ES-I3 (cell line): ENCODE measurements around the gene EIF4E1B.

ENCODE experiments used
- H3K36me3 ChIP-seq: 2 replicates; pipeline ENCODE4 v1.6.1; 2013; ENCODE audit warnings: mild to moderate bottlenecking, low read length, control low read depth, moderate library complexity; ENCODE audit not compliant: insufficient read depth
- H3K4me1 ChIP-seq: 2 replicates; pipeline ENCODE4 v1.6.1; 2013; ENCODE audit warnings: mild to moderate bottlenecking, control low read depth, low read length; ENCODE audit not compliant: insufficient read depth
- H3K9ac ChIP-seq: 2 replicates; pipeline ENCODE4 v1.6.1; 2013; ENCODE audit warnings: low read depth, mild to moderate bottlenecking, low read length, moderate library complexity
- H3K9me3 ChIP-seq: 2 replicates; pipeline ENCODE4 v1.6.1; 2013; ENCODE audit warnings: mild to moderate bottlenecking, low read length, moderate library complexity; ENCODE audit not compliant: control insufficient read depth, insufficient read depth

Gene EIF4E1B

DNA sequence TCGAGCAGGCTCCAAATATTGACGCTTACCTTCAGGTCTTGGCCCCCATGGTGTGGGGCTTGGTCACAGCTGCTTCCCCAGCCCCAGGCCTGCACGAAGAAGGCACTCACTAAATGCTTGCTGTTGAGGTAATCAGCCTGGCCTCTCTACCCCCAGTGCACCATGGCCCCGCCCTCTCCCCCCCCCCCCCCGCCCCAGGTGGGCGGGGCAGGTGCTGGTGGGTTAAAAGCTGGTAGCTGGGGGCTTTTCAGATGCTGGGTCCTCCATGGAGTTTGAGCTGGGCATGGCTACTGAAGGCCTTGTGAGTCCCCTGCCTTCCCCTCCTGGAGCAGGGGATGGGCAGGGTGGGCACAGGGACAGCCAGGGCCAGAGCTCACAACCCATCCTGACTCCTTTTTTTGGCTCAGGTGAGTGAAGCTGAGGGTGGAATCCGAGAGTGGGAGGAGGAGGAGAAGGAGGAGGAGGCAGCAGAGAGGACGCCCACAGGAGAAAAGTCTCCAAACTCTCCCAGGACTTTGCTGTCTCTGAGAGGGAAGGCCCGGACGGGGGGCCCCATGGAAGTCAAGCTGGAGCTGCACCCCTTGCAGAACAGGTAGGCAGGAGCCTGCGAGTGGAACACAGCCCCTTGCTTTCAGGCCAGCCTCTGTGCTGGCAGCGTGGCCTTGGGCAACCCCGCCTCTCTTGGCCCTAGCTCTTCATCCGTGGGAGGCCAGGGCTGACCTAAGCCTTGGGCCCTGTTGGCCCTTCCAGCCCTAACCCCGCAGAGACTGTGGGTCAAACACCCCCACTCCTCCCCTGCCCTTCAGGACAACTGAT is 12.4 kb downstream of the EIF4E1B start:
- H3K36me3 ChIP-seq: no peaks in the 10 kb centered on the region
- H3K4me1 ChIP-seq: peaks cover 20% of the 10 kb centered on the region; the same call in 1 of the 2 replicates
- no peaks in the 10 kb centered on the region for H3K9me3 ChIP-seq
- no peak overlapping the region for H3K9ac ChIP-seq

DNA sequence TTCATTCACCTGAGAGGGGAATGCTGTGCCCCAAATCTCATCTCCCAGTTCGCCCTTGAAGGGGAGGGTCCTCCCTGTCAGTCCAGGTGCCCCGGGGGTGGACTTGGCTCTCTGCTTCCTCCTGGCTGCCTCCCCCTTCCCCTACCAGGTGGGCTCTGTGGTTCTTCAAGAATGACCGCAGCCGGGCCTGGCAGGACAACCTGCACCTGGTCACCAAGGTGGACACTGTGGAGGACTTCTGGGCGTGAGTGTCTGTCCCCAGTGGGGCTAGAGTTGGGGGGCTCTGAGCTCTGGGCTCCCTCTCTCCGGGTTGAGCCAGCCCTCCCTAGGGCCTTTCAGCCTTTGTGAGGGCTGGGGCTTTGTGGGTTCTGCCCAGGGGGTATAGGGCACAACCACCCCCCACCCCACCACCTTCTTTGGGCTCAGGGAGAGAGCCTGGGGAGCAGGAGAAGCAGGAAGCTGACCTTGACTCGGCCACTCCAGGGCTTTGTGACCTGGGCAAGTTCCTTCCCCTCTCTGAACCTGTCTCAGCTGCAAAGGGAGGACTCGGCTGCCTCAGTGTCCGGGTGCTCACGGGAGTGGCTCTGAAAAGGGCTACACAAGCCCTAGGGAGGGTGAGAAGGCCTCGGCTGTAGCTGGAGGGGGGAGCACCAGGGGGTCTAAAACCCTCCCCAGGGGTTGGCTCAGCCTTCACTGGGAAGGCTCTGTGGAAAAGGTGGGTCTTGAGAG is 13.2 kb downstream of the EIF4E1B start:
- Histone ChIP-seq H3K4me1 (peaks cover 20% of the 10 kb centered on the region; the same call in 1 of the 2 replicates), H3K36me3 (no peaks in the 10 kb centered on the region), H3K9ac (no peak overlapping the region), H3K9me3 (no peaks in the 10 kb centered on the region)

DNA sequence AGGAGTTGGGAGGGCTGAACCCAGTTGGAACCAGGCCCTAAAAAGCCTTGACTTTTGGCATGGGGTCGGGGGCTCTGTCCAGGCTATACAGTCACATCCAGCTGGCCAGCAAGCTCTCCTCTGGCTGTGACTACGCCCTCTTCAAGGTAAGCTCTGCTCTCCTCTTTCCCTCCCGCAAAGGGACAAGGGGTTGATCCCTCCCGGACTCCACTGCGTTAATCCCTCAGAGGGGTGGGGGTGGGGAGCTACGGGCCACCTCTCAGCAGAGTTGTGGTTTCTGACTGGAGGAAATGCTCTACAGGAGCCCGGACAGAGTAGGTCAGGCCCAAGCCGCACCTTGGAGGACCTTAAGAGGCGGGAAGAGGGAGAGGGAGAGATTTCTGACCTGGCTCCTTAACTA is 13.8 kb downstream of the EIF4E1B start:
- H3K36me3 ChIP-seq: no peaks in the 10 kb centered on the region
- H3K4me1 ChIP-seq: peaks cover 20% of the 10 kb centered on the region; the same call in 1 of the 2 replicates
- no peak overlapping the region for H3K9ac ChIP-seq
- H3K9me3 ChIP-seq: no peaks in the 10 kb centered on the region

DNA sequence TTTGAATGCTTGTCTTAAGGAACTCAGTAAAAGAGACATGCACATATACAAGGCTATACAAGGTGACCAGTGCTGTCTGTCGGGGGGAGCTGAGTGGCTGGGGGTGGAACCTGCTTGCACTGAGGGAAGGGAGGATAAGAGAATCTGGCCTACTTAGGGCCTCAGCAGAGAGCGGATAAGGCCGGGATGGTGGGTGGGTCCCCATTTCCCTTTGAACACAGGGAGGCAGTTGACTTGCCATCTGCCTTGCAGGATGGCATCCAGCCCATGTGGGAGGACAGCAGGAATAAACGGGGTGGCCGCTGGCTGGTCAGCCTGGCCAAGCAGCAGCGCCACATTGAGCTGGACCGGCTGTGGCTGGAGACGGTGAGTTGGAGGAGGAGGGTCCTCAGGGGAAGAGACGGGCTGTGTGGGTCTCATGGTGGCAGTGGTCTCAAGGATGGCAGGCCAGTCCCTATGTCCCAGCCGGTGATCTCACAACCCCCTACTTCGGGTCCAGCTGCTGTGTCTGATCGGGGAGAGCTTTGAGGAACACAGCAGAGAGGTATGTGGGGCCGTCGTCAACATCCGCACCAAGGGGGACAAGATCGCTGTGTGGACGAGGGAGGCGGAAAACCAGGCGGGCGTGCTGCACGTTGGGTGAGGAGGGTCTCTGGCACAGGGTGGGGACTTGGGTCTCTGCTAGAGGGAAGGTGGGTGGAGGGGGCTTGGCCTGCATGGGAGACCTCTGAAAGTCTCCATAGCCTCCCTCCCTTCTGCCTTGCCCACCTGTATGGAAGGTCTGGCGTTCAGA is 14.6 kb downstream of the EIF4E1B start:
- H3K9me3 ChIP-seq: no peaks in the 10 kb centered on the region
- H3K9ac ChIP-seq: no peak overlapping the region
- H3K4me1 ChIP-seq: peaks cover 20% of the 10 kb centered on the region; the same call in 1 of the 2 replicates
- no peaks in the 10 kb centered on the region for H3K36me3 ChIP-seq

DNA sequence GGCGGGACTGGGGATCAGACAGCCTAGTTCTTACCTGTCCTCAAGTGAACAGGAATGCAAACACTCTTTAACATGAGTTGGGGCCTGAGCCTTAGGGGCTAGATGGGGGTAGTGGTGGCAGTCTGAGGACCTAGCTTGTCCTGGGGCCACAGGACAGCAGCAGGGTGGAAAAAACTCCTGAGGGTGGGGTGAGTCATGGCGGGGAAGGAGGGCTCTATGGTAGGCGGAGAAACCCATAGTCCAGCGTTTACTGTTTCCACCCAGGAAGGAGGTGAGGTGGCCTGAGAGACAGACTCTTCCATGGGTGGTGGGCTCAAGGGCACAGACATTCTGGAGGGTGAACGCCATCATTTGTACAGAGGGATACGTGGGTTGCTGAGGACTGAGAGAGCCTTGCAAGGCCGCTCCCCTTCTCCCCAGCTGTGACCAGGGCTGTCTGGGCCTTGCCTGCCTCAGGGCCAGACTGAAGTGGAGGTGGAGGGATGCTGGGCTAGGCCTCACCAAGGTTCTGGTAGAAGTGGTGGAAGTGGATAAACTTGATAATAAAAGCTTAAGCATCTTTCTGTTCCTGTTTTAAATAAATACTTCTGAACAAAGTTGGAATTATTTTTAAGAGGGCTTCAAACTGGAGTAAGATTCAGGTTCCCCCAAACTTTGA is 15.7 kb downstream of the EIF4E1B start:
- no peaks in the 10 kb centered on the region for H3K36me3 ChIP-seq
- peaks cover 20% of the 10 kb centered on the region; the same call in 1 of the 2 replicates for H3K4me1 ChIP-seq
- H3K9me3 ChIP-seq: no peaks in the 10 kb centered on the region
- H3K9ac ChIP-seq: no peak overlapping the region

DNA sequence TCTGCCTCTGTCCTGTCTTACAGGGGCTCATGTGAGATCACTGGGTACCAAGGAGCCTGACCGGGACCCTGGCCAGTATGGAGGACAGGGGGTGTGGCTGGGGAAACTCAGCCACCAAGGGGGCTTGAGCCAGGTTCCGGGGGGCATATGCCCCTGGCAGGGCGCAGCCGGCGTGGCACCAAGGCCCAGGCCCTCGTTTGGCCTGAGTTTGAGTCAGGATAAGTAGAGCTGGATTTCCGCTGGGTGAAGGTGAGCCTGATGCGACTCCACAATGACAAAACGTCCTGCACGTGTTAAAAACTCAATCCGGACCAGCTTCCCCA is 16.2 kb downstream of the EIF4E1B start:
- Histone ChIP-seq H3K9ac (peak overlapping the region; percentile 8; the same call in 1 of the 2 replicates), H3K36me3 (no peaks in the 10 kb centered on the region), H3K4me1 (peaks cover 20% of the 10 kb centered on the region; the same call in 1 of the 2 replicates), H3K9me3 (no peaks in the 10 kb centered on the region)

DNA sequence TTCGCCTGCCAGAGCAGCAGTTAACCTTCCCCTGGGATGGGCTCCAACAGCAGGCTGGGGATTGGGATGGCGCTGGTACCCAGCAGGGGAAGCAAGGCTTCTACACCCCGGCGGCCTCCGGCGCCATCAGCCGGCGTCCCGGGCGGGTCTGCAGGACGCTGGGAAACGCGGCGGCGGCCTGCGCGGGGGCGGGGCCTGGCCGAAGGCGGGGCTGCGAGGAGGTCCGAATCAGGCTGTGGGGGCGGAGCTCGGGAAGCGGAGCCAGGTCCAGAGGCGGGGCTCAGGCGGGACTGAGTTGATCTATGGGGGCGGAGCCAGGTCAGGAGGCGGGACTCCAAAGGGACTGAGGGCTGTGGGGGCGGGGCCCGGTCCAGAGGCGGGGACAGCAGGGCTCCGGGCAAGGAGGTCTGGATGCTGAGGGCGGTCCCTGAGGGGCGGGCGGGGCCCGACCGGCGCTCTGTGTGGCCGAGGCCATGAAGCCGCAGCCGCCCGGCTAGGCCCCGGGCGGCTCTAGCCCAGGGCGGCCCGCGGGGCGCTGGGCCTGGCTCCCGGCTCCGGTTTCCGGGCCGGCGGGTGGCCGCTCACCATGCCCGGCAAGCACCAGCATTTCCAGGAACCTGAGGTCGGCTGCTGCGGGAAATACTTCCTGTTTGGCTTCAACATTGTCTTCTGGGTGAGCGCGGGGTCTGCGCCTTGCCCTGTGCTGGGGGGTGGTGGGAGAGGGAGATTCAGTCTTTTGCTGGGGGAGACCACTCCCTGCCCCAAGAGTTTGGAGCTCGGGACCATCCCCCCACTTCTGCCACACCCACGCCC is 16.8 kb downstream of the EIF4E1B start, which contains the start of gene TSPAN17:
Gene TSPAN17, plus strand, starts transcription at position 455 of the 813 bp plus-strand sequence. Its CDS starts 132 bp downstream, at position 587.
- Histone ChIP-seq H3K4me1 (peaks cover 20% of the 10 kb centered on the region; the same call in 1 of the 2 replicates), H3K36me3 (no peaks in the 10 kb centered on the region), H3K9ac (peak within 1 kb of the TSS; percentile 89), H3K9me3 (no peaks in the 10 kb centered on the region)

DNA sequence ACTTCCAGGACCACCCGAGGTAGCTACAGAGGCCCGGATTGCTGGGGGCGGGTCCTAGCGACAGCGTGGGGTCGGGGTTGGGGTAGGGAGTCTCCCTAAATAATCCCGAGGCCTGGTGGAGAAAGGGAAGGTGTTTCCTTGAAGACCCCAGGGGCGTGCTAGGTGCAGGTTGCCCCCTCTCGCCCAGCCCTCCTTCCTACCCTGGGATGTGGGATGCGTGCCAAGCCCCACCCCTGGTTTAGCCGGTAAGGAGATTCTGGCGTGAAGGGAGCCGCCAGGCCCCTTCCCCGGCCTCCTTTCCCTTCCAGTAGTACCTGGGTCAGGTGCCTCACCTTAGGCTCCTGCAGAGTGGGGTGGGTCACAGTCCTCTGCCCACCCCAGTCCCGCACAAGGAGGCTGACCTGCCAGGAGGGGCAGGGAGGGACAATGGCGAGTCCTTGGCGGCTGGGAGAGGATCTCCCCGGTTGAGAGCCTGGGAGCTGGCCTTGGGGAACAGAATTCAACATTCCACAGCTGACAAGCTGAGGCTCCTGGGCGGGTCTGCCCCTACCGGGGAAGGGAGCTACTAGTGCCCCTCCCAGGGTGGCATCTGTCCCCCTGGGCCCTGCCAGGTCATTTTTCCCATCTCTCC is 17.5 kb downstream of the EIF4E1B start:
- Histone ChIP-seq H3K9me3 (no peaks in the 10 kb centered on the region), H3K4me1 (peaks cover 16% of the 10 kb centered on the region; the same call in 1 of the 2 replicates), H3K9ac (peak overlapping the region; percentile 89), H3K36me3 (no peaks in the 10 kb centered on the region; the same call in 1 of the 2 replicates)

DNA sequence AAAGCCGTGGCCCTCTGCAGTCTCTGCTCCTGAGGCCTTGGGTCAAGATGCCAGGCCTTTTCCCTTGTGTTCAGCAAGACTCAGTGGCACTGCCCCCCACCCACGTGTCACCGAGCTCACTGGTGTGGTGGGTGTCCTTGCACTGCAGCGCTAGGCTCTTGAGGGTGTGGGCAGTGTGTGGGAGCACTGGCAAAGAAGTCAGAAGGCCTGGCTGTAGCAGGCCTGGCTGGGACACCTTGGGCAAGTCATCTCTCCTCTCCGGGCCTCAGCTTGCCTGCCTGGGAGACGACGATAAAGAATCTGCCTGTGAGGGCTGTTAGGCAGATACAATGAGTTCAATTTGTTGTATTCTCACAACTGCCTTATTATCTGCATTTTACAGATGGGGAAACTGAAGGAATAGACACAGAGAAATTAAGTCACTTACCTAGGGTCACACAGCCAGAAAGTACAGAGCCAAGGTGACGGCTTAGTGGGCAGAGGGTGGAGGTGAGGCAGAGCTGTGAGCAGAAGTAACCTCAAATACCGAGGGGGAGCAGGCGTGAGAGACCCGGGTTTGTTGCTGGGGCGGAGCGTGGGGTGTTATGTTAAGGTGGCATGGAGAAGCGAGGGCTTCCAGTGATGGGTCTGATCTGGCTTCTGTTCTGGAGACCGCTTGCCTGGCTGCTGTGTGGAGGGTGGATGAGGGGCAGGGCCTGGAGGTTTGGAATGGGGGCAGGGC is 18.2 kb downstream of the EIF4E1B start:
- Histone ChIP-seq H3K36me3 (no peaks in the 10 kb centered on the region; the same call in 1 of the 2 replicates), H3K4me1 (peaks cover 9% of the 10 kb centered on the region; the same call in 1 of the 2 replicates), H3K9ac (peak overlapping the region; percentile 89; the same call in 1 of the 2 replicates), H3K9me3 (no peaks in the 10 kb centered on the region)

DNA sequence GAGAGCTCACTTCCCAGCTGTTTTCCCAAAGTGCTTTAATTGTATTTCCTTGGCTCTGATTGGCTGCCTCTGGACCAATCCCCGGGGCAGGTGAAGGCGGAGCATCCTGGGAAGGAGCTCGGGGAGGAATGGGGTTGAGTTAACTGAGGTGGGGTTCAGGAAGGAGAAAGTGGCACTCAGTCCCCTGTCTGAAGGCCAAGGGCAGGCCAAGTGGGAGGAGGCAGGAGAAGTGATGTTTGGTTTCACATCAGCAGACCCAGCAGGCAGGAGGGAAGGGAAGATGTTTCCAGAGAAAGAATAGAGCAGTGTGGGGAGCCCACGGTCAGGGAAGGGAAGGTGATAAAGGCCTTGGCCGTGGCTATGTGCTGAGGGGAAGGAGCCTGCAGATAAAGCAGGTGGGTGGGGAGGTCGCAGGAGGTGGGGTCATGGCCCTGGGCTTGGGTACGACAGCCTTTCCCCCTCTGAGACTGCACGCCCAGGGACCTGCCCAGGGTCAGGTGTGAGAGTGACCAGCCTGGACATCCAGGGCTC is 19.9 kb downstream of the EIF4E1B start:
- no peaks in the 10 kb centered on the region for H3K9me3 ChIP-seq
- H3K9ac ChIP-seq: no peak overlapping the region
- no peaks in the 10 kb centered on the region; the same call in 1 of the 2 replicates for H3K36me3 ChIP-seq
- H3K4me1 ChIP-seq: no peaks in the 10 kb centered on the region

DNA sequence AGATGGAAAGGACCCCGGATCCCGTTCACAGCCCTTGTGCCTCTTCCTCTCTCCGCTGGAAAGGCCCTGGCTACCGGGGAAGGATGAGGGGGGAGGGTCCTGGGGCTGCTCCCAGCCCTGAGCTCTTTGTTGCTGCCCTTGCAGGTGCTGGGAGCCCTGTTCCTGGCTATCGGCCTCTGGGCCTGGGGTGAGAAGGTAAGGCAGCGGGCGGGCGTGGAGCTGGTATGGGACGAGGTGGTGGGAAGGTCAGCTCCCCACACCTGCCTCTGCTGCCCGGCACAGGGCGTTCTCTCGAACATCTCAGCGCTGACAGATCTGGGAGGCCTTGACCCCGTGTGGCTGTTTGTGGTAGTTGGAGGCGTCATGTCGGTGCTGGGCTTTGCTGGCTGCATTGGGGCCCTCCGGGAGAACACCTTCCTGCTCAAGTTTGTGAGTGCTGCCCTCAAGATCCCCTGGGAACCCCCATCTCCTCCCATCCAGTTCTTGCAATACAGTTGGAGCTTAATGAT is 21.1 kb downstream of the EIF4E1B start:
- no peaks in the 10 kb centered on the region; the same call in 1 of the 2 replicates for H3K36me3 ChIP-seq
- no peaks in the 10 kb centered on the region for H3K4me1 ChIP-seq
- H3K9me3 ChIP-seq: no peaks in the 10 kb centered on the region
- no peak overlapping the region for H3K9ac ChIP-seq

DNA sequence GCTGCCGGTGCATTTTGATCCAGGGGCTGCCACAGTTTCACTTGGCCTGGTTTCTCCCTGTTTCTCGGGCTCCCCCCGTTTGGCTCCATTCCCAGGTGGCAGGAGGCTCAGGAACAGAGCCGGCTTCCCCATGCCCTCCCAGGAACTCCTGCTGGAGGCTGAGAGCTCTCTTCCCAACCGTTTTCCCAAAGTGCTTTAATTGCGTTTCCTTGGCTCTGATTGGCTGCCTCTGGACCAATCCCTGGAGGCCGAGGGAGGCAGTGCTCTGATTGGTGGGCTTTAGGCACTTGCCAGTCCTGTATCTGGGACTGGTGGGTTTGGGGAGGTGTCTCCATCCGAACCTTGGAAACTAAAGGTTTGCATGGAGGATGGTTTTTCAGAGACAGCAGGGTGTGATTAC is 21.7 kb downstream of the EIF4E1B start:
- H3K9me3 ChIP-seq: no peaks in the 10 kb centered on the region
- no peaks in the 10 kb centered on the region for H3K4me1 ChIP-seq
- H3K9ac ChIP-seq: no peak overlapping the region
- H3K36me3 ChIP-seq: no peaks in the 10 kb centered on the region; the same call in 1 of the 2 replicates
